PC-9 (cell line): ENCODE data around the gene GFI1. TPM values are rescaled to one million over a fixed set of nuclear protein-coding genes. Genes with fewer than 3 reads are reported as not detected.

Source experiments
- BruUV-seq: library from RNA; stranded (reverse); fragments of 400-500 nt; replicated peaks from 2 replicates; lab custom pipeline; 2021; lab: Mats Ljungman, UMichigan
- CTCF ChIA-PET: fragments of 300-600 bp; sonication (Branson Sonifier 250); formaldehyde crosslinking; loops from one replicate; lab custom pipeline; 2022; ENCODE audit warnings: antibody characterized with exemption; lab: Charles Lee
- POLR2A ChIA-PET: fragments of 300-600 bp; sonication (Branson Sonifier 250); formaldehyde crosslinking; loops from one replicate; lab custom pipeline; 2022; ENCODE audit warnings: antibody characterized with exemption; ENCODE audit not compliant: unreplicated experiment; lab: Charles Lee
- DNase-seq, 2 experiments: peaks; one replicate each; pipeline versions ENCODE4 v3.0.0 to v3.0.0-alpha.2; 2015 to 2022; ENCODE audit warnings: mixed read lengths in 1 of 2
- H2AFZ ChIP-seq: fragments of 200-600 bp; sonication (generic); 2 replicates; pipeline ENCODE4 v1.8.1; 2017; ENCODE audit warnings: antibody characterized with exemption
- H3F3A ChIP-seq: fragments of 200-600 bp; sonication (generic); 2 replicates; pipeline ENCODE4 v1.8.1; 2017; ENCODE audit warnings: antibody characterized with exemption, mild to moderate bottlenecking, low read depth; ENCODE audit not compliant: insufficient read depth
- H3K27ac ChIP-seq: fragments of 200-600 bp; sonication (generic); 2 replicates; pipeline ENCODE4 v1.6.1; 2016; ENCODE audit warnings: mixed run types
- H3K27me3 ChIP-seq: fragments of 200-600 bp; sonication (generic); 2 replicates; pipeline ENCODE4 v1.6.1; 2016; ENCODE audit warnings: low read depth, mixed run types; ENCODE audit not compliant: insufficient read depth
- H3K36me3 ChIP-seq: fragments of 200-600 bp; sonication (generic); 2 replicates; pipeline ENCODE4 v1.6.1; 2016; ENCODE audit warnings: low read depth, mixed run types
- H3K4me1 ChIP-seq: fragments of 200-600 bp; sonication (generic); replicated peaks from 2 replicates; pipeline ENCODE4 v1.6.1; 2016; ENCODE audit warnings: mixed run types; ENCODE audit not compliant: insufficient read depth
- H3K4me2 ChIP-seq: fragments of 200-600 bp; sonication (generic); 2 replicates; pipeline ENCODE4 v1.6.1; 2017; ENCODE audit warnings: mixed run types
- H3K4me3 ChIP-seq: fragments of 200-600 bp; sonication (generic); 2 replicates; pipeline ENCODE4 v1.6.1; 2016; ENCODE audit warnings: mixed run types
- H3K79me2 ChIP-seq: fragments of 200-600 bp; sonication (generic); 2 replicates; pipeline ENCODE4 v1.6.1; 2017; ENCODE audit warnings: low read depth, mixed run types
- H3K9me2 ChIP-seq: fragments of 200-600 bp; sonication (generic); 2 replicates; pipeline ENCODE4 v1.8.1; 2017; ENCODE audit warnings: mild to moderate bottlenecking; ENCODE audit not compliant: insufficient read depth
- H3K9me3 ChIP-seq: fragments of 200-600 bp; sonication (generic); 2 replicates; pipeline ENCODE4 v1.8.1; 2016; ENCODE audit warnings: low read depth; ENCODE audit not compliant: insufficient read depth
- H4K20me1 ChIP-seq: fragments of 200-600 bp; sonication (generic); 2 replicates; pipeline ENCODE4 v1.8.1; 2017; ENCODE audit not compliant: insufficient read depth
- EZH2 ChIP-seq: fragments of 200-600 bp; sonication (generic); IDR thresholded peaks from 2 replicates; pipeline ENCODE4 v1.8.0; 2017; ENCODE audit warnings: antibody characterized with exemption, low read depth
- intact Hi-C: fragments of 100-400 bp; cut with micrococcal nuclease; formaldehyde crosslinking; loops from one replicate; pipeline ENCODE4 v1.10.0; 2022; ENCODE audit not compliant: unreplicated experiment
- total RNA-seq: library from RNA; stranded (reverse); gene quantifications from 2 replicates; pipeline ENCODE4 v1.2.3, GENCODE V29; 2021
- TF ChIP-seq, protein P1 (sequence below): fragments of 200-600 bp; sonication (generic); conservative IDR thresholded peaks from 2 replicates; pipeline ENCODE4 v1.6.1; 2017; ENCODE audit warnings: mixed run types, antibody characterized with exemption, mild to moderate bottlenecking, moderate library complexity

The GFI1 gene
- total RNA-seq, 1 experiment from 2014 or later, result 0.35 TPM

DNA sequence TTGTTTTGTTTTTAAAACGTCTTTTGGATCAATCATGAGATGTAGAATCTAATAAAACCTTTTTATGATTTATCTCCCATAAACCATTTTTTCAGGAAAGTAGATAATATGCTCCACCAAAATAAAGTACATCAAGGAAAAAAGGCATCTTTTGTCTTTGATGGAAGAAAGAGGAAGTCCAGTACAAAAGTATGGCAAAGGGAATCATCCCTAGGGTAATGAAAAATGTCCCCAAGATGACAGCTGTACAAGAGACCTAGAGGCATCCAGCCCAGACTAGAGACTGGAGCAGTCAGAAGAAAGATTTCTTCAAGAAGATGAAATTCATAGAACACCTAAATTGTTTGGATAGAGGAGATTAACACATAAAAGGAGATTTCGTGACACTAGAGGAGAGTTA is 32.3 kb upstream of the GFI1 start:
- Histone ChIP-seq H3K4me1 (no peaks in the 10 kb centered on the region), H3K4me2 (no peak overlapping the region), H3K79me2 (no peaks in the 10 kb centered on the region), H3K27ac (no peak overlapping the region), H3K9me2 (no peaks in the 10 kb centered on the region), H3K4me3 (no peak overlapping the region), H3K27me3 (no peaks in the 10 kb centered on the region), H2AFZ (no peak overlapping the region), H3F3A (no peaks in the 10 kb centered on the region), H3K9me3 (no peaks in the 10 kb centered on the region), H3K36me3 (no peaks in the 10 kb centered on the region), H4K20me1 (no peaks in the 10 kb centered on the region)
- ChIA-PET CTCF (no interaction called here), POLR2A (no interaction called here)
- intact Hi-C loops, result no loop called here
- no peak for DNase-seq
- no TSS peak for BruUV-seq
- TF ChIP-seq, protein P1, sequence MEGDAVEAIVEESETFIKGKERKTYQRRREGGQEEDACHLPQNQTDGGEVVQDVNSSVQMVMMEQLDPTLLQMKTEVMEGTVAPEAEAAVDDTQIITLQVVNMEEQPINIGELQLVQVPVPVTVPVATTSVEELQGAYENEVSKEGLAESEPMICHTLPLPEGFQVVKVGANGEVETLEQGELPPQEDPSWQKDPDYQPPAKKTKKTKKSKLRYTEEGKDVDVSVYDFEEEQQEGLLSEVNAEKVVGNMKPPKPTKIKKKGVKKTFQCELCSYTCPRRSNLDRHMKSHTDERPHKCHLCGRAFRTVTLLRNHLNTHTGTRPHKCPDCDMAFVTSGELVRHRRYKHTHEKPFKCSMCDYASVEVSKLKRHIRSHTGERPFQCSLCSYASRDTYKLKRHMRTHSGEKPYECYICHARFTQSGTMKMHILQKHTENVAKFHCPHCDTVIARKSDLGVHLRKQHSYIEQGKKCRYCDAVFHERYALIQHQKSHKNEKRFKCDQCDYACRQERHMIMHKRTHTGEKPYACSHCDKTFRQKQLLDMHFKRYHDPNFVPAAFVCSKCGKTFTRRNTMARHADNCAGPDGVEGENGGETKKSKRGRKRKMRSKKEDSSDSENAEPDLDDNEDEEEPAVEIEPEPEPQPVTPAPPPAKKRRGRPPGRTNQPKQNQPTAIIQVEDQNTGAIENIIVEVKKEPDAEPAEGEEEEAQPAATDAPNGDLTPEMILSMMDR, result no peak
- no peak for TF ChIP-seq EZH2

GRCh38 chr1:92516574-92516973 is 29.8 kb upstream of the GFI1 start:
- Histone ChIP-seq H3K27ac (no peak overlapping the region), H3K4me2 (no peak overlapping the region), H3K9me3 (no peaks in the 10 kb centered on the region), H3K9me2 (no peaks in the 10 kb centered on the region), H3F3A (no peaks in the 10 kb centered on the region), H3K36me3 (no peaks in the 10 kb centered on the region), H4K20me1 (no peaks in the 10 kb centered on the region), H3K27me3 (no peaks in the 10 kb centered on the region), H3K79me2 (no peaks in the 10 kb centered on the region), H3K4me1 (no peaks in the 10 kb centered on the region), H3K4me3 (no peak overlapping the region), H2AFZ (no peak overlapping the region)
- no peak for DNase-seq
- TF ChIP-seq, protein P1, result no peak
- no peak for TF ChIP-seq EZH2
- intact Hi-C loops, result no loop called here
- ChIA-PET CTCF (no interaction called here), POLR2A (no interaction called here)
- no TSS peak for BruUV-seq

DNA sequence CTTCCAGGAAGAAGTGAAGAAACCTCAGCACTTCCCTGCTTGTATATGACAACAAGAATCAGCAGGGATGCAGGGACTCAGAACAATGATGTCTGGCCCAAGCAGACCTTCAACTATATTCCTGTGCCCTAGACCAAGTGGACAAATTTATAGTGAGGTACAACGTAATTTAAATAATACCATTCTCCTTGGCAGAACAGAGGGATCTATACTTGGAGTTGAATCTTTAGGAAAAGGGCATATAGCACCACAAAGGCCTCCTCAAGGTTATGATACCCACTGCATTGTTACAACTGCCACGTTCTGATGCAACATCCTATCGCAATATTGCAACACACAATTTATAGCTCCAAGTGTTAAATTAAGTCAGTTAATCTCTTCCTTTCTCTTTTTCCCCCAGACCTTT is 29.1 kb upstream of the GFI1 start:
- Histone ChIP-seq H3K27ac (no peak overlapping the region), H3F3A (no peaks in the 10 kb centered on the region), H3K27me3 (no peaks in the 10 kb centered on the region), H3K36me3 (no peaks in the 10 kb centered on the region), H3K4me2 (no peak overlapping the region), H3K9me2 (no peaks in the 10 kb centered on the region), H3K79me2 (no peaks in the 10 kb centered on the region), H4K20me1 (no peaks in the 10 kb centered on the region), H3K9me3 (no peaks in the 10 kb centered on the region), H2AFZ (no peak overlapping the region), H3K4me1 (no peaks in the 10 kb centered on the region), H3K4me3 (no peak overlapping the region)
- intact Hi-C loops, result no loop called here
- BruUV-seq, result no TSS peak
- ChIA-PET POLR2A (no interaction called here), CTCF (interaction anchor here (0.5 kb wide), 1 partner anchor 22 kb away, joined by 3 read pairs; no protein-coding TSS in a partner anchor)
- DNase-seq, result no peak
- TF ChIP-seq EZH2, result no peak
- TF ChIP-seq, protein P1, result no peak
